Fibroblast of mammary gland (primary cell): ENCODE data around the gene LRRC28.

Experiments
- DNase-seq: peaks from one replicate; pipeline ENCODE4 v3.0.0-alpha.2; 2010; ENCODE audit warnings: low read depth
- H3K4me3 ChIP-seq: 2 replicates; pipeline ENCODE4 v1.5.1; 2011; ENCODE audit warnings: low read depth, mild to moderate bottlenecking, low read length, moderate library complexity; ENCODE audit not compliant: control insufficient read depth
- TF ChIP-seq, protein P1 (sequence below): conservative IDR thresholded peaks from 2 replicates; pipeline ENCODE4 v1.5.1; 2011; ENCODE audit warnings: low read depth, low read length, inconsistent platforms; ENCODE audit not compliant: control insufficient read depth, insufficient read depth

The LRRC28 gene

GRCh38 chr15:99212406-99212805 lies 38.9 kb upstream of the LRRC28 start:
- H3K4me3 ChIP-seq: no peak overlapping the region
- DNase-seq: peak; percentile 14
- TF ChIP-seq, protein P1, sequence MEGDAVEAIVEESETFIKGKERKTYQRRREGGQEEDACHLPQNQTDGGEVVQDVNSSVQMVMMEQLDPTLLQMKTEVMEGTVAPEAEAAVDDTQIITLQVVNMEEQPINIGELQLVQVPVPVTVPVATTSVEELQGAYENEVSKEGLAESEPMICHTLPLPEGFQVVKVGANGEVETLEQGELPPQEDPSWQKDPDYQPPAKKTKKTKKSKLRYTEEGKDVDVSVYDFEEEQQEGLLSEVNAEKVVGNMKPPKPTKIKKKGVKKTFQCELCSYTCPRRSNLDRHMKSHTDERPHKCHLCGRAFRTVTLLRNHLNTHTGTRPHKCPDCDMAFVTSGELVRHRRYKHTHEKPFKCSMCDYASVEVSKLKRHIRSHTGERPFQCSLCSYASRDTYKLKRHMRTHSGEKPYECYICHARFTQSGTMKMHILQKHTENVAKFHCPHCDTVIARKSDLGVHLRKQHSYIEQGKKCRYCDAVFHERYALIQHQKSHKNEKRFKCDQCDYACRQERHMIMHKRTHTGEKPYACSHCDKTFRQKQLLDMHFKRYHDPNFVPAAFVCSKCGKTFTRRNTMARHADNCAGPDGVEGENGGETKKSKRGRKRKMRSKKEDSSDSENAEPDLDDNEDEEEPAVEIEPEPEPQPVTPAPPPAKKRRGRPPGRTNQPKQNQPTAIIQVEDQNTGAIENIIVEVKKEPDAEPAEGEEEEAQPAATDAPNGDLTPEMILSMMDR: no peak

GRCh38 chr15:99213187-99213811 lies 38.0 kb upstream of the LRRC28 start:
- TF ChIP-seq, protein P1: peak; percentile 97
- peak; percentile 67 for DNase-seq
- no peak overlapping the region for H3K4me3 ChIP-seq

- TF ChIP-seq, protein P1: no peak
- no peak overlapping the region for H3K4me3 ChIP-seq
- no peak for DNase-seq
Observed at GRCh38 chr15:99224372-99225214, 26.7 kb upstream of the LRRC28 start.

- H3K4me3 ChIP-seq: no peak overlapping the region
- TF ChIP-seq, protein P1: no peak
- DNase-seq: no peak
Observed at GRCh38 chr15:99226802-99227201, 24.5 kb upstream of the LRRC28 start.

- H3K4me3 ChIP-seq: no peak overlapping the region
- DNase-seq: no peak
- TF ChIP-seq, protein P1: no peak
Observed at GRCh38 chr15:99228120-99228770, 23.0 kb upstream of the LRRC28 start.

- no peak overlapping the region for H3K4me3 ChIP-seq
- DNase-seq: no peak
- TF ChIP-seq, protein P1: no peak
Observed at GRCh38 chr15:99230867-99231266, 20.4 kb upstream of the LRRC28 start.
